HG03066 (cell line): ENCODE measurements around the gene GET4.
A peak's percentile ranks its signal among the peaks of the same experiment; 100 is the strongest.
"Not testable (repeated sequence)": the region's sequence is repeated elsewhere in the genome, so short reads cannot be mapped to it uniquely, and the experiment has no call there.

Experiments used
- ATAC-seq: cut with Tn5 transposase; IDR thresholded peaks from one replicate; pipeline ENCODE4 v1.9.1; 2021; ENCODE audit warnings: low read depth; ENCODE audit not compliant: unreplicated experiment

The GET4 gene

GRCh38 chr7:911791-912480, 35.6 kb downstream of the GET4 start:
- no peak for ATAC-seq

GRCh38 chr7:913736-914520, 37.6 kb downstream of the GET4 start:
- no peak for ATAC-seq

GRCh38 chr7:914521-915194, 38.3 kb downstream of the GET4 start:
- no peak for ATAC-seq

- no peak for ATAC-seq
Measured at GRCh38 chr7:915291-916218, 39.2 kb downstream of the GET4 start.

- ATAC-seq: no peak
Measured at GRCh38 chr7:916291-916941, 40.1 kb downstream of the GET4 start.

- no peak for ATAC-seq
Measured at GRCh38 chr7:917255-918117, 41.1 kb downstream of the GET4 start.

- no peak for ATAC-seq
Measured at GRCh38 chr7:918118-918425, 41.7 kb downstream of the GET4 start.

GRCh38 chr7:918441-919113, 42.2 kb downstream of the GET4 start:
- no peak for ATAC-seq

- ATAC-seq: no peak
Measured at GRCh38 chr7:919114-919442, 42.7 kb downstream of the GET4 start.

GRCh38 chr7:919924-920341, 43.6 kb downstream of the GET4 start:
- no peak for ATAC-seq

- ATAC-seq: no peak
Measured at GRCh38 chr7:920351-921070, 44.2 kb downstream of the GET4 start.

- ATAC-seq: no peak
Measured at GRCh38 chr7:921071-921461, 44.7 kb downstream of the GET4 start.

- ATAC-seq: no peak
Measured at GRCh38 chr7:921581-922333, 45.4 kb downstream of the GET4 start.

- ATAC-seq: peak; percentile 5
Measured at GRCh38 chr7:922334-923107, 46.2 kb downstream of the GET4 start.

GRCh38 chr7:923108-924041, 47.0 kb downstream of the GET4 start:
- ATAC-seq: peak; percentile 76

- ATAC-seq: not testable (repeated sequence)
Measured at GRCh38 chr7:924042-924441, 47.7 kb downstream of the GET4 start.
